HepG2 (cell line): Measurements from ENCODE around the gene NRSN2.

Experiments used
- EED ChIP-seq: sonication (generic); formaldehyde crosslinking; IDR thresholded peaks from 2 replicates; pipeline ENCODE4 v1.5.0; 2020; ENCODE audit warnings: mild to moderate bottlenecking, missing genetic modification reagents
- NFYB ChIP-seq: sonication (generic); formaldehyde crosslinking; IDR thresholded peaks from 2 replicates; pipeline ENCODE4 v1.4.0; 2020; ENCODE audit warnings: missing genetic modification reagents
- TRIM24 ChIP-seq: sonication (generic); formaldehyde crosslinking; IDR thresholded peaks from 2 replicates; pipeline ENCODE4 v1.8.0; 2022; ENCODE audit warnings: mild to moderate bottlenecking, missing genetic modification reagents
- TF ChIP-seq, protein P1 (sequence below): IDR thresholded peaks from 2 replicates; pipeline ENCODE4 v1.6.1; 2012; ENCODE audit warnings: inconsistent platforms

DNA sequence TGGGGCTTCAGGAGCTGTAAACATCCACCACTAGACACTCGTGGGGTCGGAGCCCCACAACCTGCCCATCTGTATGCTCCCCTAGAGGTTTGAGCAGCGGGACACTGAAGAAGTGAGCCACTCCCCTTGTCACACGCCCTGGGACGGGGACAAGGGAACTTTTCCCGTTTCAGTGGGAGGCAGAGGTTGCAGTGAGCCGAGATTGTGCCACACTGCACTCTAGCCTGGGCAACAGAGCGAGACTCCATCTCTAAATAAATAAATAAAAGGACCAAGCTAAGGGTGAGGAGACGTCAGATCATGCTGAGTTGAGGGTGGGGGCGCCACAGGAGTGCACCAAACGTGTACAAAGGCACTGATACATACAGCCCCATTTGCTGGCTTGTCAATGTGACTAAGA, 41.2 kb upstream of the NRSN2 start:
- TF ChIP-seq TRIM24 = no peak
- TF ChIP-seq NFYB = no peak
- TF ChIP-seq, protein P1, sequence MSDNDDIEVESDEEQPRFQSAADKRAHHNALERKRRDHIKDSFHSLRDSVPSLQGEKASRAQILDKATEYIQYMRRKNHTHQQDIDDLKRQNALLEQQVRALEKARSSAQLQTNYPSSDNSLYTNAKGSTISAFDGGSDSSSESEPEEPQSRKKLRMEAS = no peak
- no peak for TF ChIP-seq EED
